ENCODE measurements around the gene SOAT2. TPM values are rescaled to one million over a fixed set of nuclear protein-coding genes. Genes with fewer than 3 reads are reported as not detected.

The SOAT2 gene, protein sequence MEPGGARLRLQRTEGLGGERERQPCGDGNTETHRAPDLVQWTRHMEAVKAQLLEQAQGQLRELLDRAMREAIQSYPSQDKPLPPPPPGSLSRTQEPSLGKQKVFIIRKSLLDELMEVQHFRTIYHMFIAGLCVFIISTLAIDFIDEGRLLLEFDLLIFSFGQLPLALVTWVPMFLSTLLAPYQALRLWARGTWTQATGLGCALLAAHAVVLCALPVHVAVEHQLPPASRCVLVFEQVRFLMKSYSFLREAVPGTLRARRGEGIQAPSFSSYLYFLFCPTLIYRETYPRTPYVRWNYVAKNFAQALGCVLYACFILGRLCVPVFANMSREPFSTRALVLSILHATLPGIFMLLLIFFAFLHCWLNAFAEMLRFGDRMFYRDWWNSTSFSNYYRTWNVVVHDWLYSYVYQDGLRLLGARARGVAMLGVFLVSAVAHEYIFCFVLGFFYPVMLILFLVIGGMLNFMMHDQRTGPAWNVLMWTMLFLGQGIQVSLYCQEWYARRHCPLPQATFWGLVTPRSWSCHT
- total RNA-seq (under 1 TPM; 0.26 to 0.42 TPM), polyA plus RNA-seq (under 1 TPM; 0.20 to 0.85 TPM)

DNA sequence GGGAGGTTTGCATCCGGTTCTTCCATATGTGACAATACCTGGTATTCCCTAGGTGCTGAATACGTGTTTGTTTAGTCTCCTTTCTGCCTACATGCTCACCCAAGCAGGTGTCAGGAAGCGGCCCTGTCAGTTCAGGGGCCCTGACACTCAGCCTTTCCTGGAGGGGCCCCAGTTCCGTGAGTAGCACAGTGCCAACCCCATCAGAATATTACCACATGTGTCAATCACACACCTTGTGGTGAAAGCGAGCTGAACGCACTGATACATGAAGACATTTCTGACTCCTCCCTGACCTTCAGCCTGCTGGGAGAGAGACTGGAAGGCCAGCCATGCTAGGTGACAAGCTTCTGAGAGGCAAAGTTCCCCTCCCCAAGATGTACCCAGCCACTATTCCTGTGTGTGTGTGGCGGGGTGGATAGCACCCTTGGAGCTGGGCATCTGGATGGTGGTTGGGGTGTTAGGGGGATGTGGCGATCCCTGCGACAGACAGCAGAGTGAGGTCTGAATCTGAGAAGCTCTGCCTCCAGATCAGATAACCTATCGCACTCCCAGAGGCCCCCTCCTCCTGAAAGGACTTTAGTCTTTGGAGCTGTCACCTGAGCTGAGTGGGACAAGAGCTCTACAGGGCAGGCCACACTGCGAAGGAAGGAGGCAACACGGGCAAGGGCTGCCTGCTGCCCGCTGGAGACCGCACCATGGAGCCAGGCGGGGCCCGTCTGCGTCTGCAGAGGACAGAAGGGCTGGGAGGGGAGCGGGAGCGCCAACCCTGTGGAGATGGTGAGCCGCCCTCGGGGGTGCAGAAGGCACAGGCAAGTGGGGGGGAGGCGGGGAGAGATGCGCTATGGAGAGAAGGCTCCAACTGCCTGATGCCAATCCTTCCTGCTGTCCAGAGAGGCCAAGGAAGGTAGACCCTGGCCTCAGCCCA, at the start of gene SOAT2:
TSS of gene SOAT2 (plus strand) at position 604 of the 925 bp plus-strand sequence. CDS start at position 696, 92 bp downstream.
- Mint-ChIP-seq H3K9me3 (no peaks in the 10 kb centered on the region), H3K4me1 (peaks cover 32 to 63% (median 44%) of the 10 kb centered on the region in 4 donors), H3K36me3 (peaks cover 0 to 2% of the 10 kb centered on the region in 2 donors), H3K27me3 (no peaks in the 10 kb centered on the region), H3K27ac (peak within 1 kb of the TSS; percentile 76 to 95 (median 86)), H3K4me3 (peak within 1 kb of the TSS; percentile 51 to 82 (median 72))
- CTCF ChIA-PET (ENCODE audit: partially characterized antibody), result interaction anchor here (0.5 to 14.7 kb wide), 15 partner anchors 11 to 218 kb away, joined by 3 to 511 read pairs (median 3); partner anchors contain the start of genes AAAS, EIF4B and SPRYD3
- DNase-seq, result peak; percentile 48 to 77 (median 58)
- Histone ChIP-seq H3K4me1 (ENCODE audit: insufficient read depth, low read length) (peaks cover 45% of the 10 kb centered on the region), H3K27ac (ENCODE audit: low read depth, low read length) (peak within 1 kb of the TSS; percentile 24), H3K36me3 (ENCODE audit: insufficient read depth, low read length) (no peaks in the 10 kb centered on the region), H3K4me3 (ENCODE audit: low read length in 2 of 2) (no peak within 1 kb of the TSS), H3K9me3 (ENCODE audit: control insufficient read depth in 1 of 2, low read length in 2 of 2) (no peaks in the 10 kb centered on the region), H3K27me3 (ENCODE audit: insufficient read depth, low read length) (no peaks in the 10 kb centered on the region)
- intact Hi-C loops (cut with micrococcal nuclease), result loop anchor here (1.0 kb wide), 1 partner anchor 37 kb away; no protein-coding TSS in a partner anchor
- POLR2A ChIA-PET (ENCODE audit: partially characterized antibody), result interaction anchor here (0.8 to 3.1 kb wide), 11 partner anchors 9 to 398 kb away, joined by 3 to 40 read pairs (median 4); partner anchors contain the start of genes CSAD, EIF4B, SPRYD3 and TARBP2

DNA sequence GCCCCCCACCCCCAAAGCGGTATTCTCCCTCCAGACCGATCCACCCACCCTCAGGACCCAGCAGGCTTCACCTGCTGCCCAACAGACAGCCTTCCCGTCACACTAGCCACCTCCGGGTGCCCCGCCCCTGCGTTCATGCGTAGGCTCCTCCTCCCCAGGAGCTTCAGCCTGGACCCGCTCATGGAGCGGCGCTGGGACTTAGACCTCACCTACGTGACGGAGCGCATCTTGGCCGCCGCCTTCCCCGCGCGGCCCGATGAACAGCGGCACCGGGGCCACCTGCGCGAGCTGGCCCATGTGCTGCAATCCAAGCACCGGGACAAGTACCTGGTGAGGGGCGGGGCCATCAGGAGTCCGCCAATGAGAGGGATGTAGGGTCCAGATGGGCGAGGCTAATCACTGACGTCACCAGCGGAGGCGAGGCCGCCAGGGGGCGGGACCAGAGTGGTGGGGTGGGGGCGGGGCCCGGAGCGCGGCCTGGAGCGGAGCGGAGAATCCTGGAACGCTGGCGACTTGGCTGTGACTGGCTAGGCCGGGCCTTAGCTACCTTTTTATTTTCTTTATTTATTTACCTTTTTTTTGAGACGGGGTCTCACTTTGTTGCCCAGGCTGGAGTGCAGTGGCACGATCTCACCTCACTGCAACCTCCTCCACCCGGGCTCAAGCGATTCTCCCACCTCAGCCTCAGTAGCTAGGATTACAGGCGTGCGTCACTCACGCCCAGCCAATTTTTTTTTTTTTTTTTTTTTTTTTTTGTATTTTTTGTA, 49.0 kb upstream of the SOAT2 start:
- DNase-seq, result peak; percentile 94 to 96 (median 94)
- no peaks in the 10 kb centered on the region for H3K36me3 ChIP-seq (ENCODE audit: insufficient read depth, low read length)
- H3K4me1 Mint-ChIP-seq, result peaks cover 4 to 18% (median 12%) of the 10 kb centered on the region in 4 donors
- no peaks in the 10 kb centered on the region for H3K27me3 Mint-ChIP-seq
- no peaks in the 10 kb centered on the region for H3K27me3 ChIP-seq (ENCODE audit: insufficient read depth, low read length)
- intact Hi-C loops (cut with micrococcal nuclease), result loop anchor here (1.0 to 5.0 kb wide), 3 partner anchors 43 to 241 kb away; partner anchors contain the start of genes CSAD, IGFBP6, PFDN5 and ZNF740
- no peaks in the 10 kb centered on the region for H3K9me3 Mint-ChIP-seq
- H3K36me3 Mint-ChIP-seq, result no peaks in the 10 kb centered on the region
- peak overlapping the region; percentile 62 for H3K27ac ChIP-seq (ENCODE audit: low read depth, low read length)
- H3K27ac Mint-ChIP-seq, result peak overlapping the region; percentile 80 to 98 (median 93)
- peak overlapping the region; percentile 76 to 87 for H3K4me3 ChIP-seq (ENCODE audit: low read length in 2 of 2)
- ChIA-PET CTCF (ENCODE audit: partially characterized antibody) (interaction anchor here (0.7 to 5.5 kb wide), 12 partner anchors 7 to 455 kb away, joined by 3 to 58 read pairs (median 4); partner anchors contain the start of genes SOAT2 and SPRYD3), POLR2A (ENCODE audit: partially characterized antibody) (interaction anchor here (0.9 to 3.4 kb wide), 9 partner anchors 8 to 447 kb away, joined by 3 to 8 read pairs (median 4); partner anchors contain the start of genes EIF4B, IGFBP6, SPRYD3 and TARBP2)
- no peaks in the 10 kb centered on the region for H3K9me3 ChIP-seq (ENCODE audit: control insufficient read depth in 1 of 2, low read length in 2 of 2)
- H3K4me3 Mint-ChIP-seq, result peak overlapping the region; percentile 88 to 95 (median 92)
- peaks cover 9% of the 10 kb centered on the region for H3K4me1 ChIP-seq (ENCODE audit: insufficient read depth, low read length)

DNA sequence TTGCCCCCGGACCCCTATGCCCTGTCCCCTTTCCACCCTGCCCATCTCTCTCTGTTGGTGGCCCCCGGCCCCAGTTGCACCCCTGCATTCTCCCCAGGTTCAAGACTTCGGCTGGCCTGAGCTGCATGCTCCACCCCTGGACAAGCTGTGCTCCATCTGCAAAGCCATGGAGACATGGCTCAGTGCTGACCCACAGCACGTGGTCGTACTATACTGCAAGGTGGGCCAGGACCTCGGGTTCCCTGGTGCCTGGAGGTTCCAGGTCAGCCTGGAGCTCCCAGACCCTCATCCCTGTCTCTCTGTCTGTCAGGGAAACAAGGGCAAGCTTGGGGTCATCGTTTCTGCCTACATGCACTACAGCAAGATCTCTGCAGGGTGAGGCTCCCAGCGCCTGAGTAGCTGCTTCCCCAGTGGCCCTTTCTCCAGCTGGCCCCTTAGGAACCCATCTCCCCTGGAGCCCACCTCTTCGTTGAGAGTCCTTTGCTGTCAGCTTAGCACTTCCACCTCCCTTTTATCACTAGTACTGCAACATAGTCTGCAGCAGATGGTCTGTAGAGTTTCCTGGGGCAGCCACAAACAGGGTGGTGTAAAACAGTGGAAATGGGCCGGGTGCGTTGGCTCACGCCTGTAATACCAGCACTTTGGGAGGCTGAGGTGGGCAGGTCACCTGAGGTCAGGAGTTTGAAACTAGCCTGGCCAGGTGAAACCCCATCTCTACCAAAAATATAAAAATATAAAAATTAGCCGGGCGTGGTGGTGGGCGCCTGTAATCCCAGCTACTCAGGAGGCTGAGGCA, 47.6 kb upstream of the SOAT2 start:
- H3K27ac Mint-ChIP-seq, result peak overlapping the region in 4 of 7 donors; percentile 47 to 80 (median 66)
- Histone ChIP-seq H3K4me3 (ENCODE audit: low read length in 2 of 2) (no peak overlapping the region), H3K27me3 (ENCODE audit: insufficient read depth, low read length) (no peaks in the 10 kb centered on the region), H3K36me3 (ENCODE audit: insufficient read depth, low read length) (no peaks in the 10 kb centered on the region), H3K27ac (ENCODE audit: low read depth, low read length) (no peak overlapping the region), H3K9me3 (ENCODE audit: control insufficient read depth in 1 of 2, low read length in 2 of 2) (no peaks in the 10 kb centered on the region), H3K4me1 (ENCODE audit: insufficient read depth, low read length) (peaks cover 9% of the 10 kb centered on the region)
- peaks cover 4 to 18% (median 12%) of the 10 kb centered on the region in 4 donors for H3K4me1 Mint-ChIP-seq
- intact Hi-C loops (cut with micrococcal nuclease), result loop anchor here (2.0 kb wide), 1 partner anchor 239 kb away; the partner anchor contains the start of gene PFDN5
- no peaks in the 10 kb centered on the region for H3K36me3 Mint-ChIP-seq
- H3K4me3 Mint-ChIP-seq, result peak overlapping the region in 5 of 8 donors; percentile 20 to 67 (median 43)
- no peaks in the 10 kb centered on the region for H3K27me3 Mint-ChIP-seq
- POLR2A ChIA-PET (ENCODE audit: partially characterized antibody), result interaction anchor here (1.4 to 3.4 kb wide), 4 partner anchors 9 to 50 kb away, joined by 4 to 9 read pairs (median 6); partner anchors contain the start of genes EIF4B, IGFBP6 and SPRYD3
- no peaks in the 10 kb centered on the region for H3K9me3 Mint-ChIP-seq
- peak in 1 of 5 donors; percentile 41 for DNase-seq
- CTCF ChIA-PET (ENCODE audit: partially characterized antibody), result interaction anchor here (0.7 to 5.5 kb wide), 5 partner anchors 9 to 43 kb away, joined by 3 to 58 read pairs (median 10); no protein-coding TSS in a partner anchor

DNA sequence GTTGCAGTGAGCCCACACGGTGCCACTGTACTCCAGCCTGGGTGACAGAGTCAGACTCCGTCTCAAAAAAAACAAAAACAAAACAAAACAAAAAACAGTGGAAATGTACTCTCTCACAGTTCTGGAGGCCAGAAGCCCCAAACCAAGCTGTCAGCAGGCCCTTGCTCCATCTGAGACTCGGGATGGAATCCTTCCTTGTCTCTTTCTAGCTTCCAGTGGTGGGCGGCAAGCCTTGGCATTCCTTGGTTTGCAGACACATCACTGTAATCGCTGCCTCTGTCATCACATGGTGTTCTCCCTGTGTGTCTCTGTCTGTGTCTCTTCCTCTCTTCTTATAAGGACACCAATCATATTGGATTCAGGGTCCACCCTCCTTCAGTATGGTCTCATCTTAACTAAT, 47.0 kb upstream of the SOAT2 start:
- Mint-ChIP-seq H3K9me3 (no peaks in the 10 kb centered on the region), H3K4me3 (peak overlapping the region in 2 of 8 donors; percentile 21 to 46), H3K36me3 (no peaks in the 10 kb centered on the region), H3K27ac (peak overlapping the region in 1 of 7 donors; percentile 6), H3K4me1 (peaks cover 4 to 15% (median 12%) of the 10 kb centered on the region in 4 donors), H3K27me3 (no peaks in the 10 kb centered on the region)
- H3K27ac ChIP-seq (ENCODE audit: low read depth, low read length), result no peak overlapping the region
- CTCF ChIA-PET (ENCODE audit: partially characterized antibody), result interaction anchor here (0.7 to 5.5 kb wide), 3 partner anchors 10 to 43 kb away, joined by 3 to 58 read pairs (median 14); no protein-coding TSS in a partner anchor
- POLR2A ChIA-PET (ENCODE audit: partially characterized antibody), result interaction anchor here (0.6 to 1.6 kb wide), 3 partner anchors 9 to 42 kb away, joined by 3 to 9 read pairs (median 5); partner anchors contain the start of gene IGFBP6
- no peak overlapping the region for H3K4me3 ChIP-seq (ENCODE audit: low read length in 2 of 2)
- no peaks in the 10 kb centered on the region for H3K36me3 ChIP-seq (ENCODE audit: insufficient read depth, low read length)
- intact Hi-C loops (cut with micrococcal nuclease), result no loop called here
- H3K27me3 ChIP-seq (ENCODE audit: insufficient read depth, low read length), result no peaks in the 10 kb centered on the region
- H3K9me3 ChIP-seq (ENCODE audit: control insufficient read depth in 1 of 2, low read length in 2 of 2), result no peaks in the 10 kb centered on the region
- no peak for DNase-seq
- peaks cover 9% of the 10 kb centered on the region for H3K4me1 ChIP-seq (ENCODE audit: insufficient read depth, low read length)

DNA sequence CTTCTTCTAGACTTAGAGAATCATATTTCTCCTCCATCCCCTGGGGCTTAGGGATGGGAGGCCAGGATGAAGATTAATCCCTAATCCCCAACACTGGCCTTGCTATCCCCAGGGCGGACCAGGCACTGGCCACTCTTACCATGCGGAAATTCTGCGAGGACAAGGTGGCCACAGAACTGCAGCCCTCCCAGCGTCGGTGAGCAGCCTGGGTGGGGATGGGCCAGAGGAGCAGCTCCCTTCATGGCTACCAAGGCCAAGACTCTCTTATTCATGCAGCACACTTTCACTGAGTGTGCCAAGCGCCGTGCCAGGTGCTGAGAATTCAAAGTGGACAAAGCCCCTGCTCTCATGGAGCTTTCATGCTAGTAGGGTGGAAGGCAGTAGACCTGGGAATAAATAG, 46.4 kb upstream of the SOAT2 start:
- Histone ChIP-seq H3K36me3 (ENCODE audit: insufficient read depth, low read length) (no peaks in the 10 kb centered on the region), H3K27ac (ENCODE audit: low read depth, low read length) (no peak overlapping the region), H3K9me3 (ENCODE audit: control insufficient read depth in 1 of 2, low read length in 2 of 2) (no peaks in the 10 kb centered on the region), H3K27me3 (ENCODE audit: insufficient read depth, low read length) (no peaks in the 10 kb centered on the region), H3K4me1 (ENCODE audit: insufficient read depth, low read length) (peaks cover 9% of the 10 kb centered on the region), H3K4me3 (ENCODE audit: low read length in 2 of 2) (no peak overlapping the region)
- Mint-ChIP-seq H3K4me1 (peaks cover 4 to 14% (median 12%) of the 10 kb centered on the region in 4 donors), H3K4me3 (peak overlapping the region in 1 of 8 donors; percentile 46), H3K9me3 (no peaks in the 10 kb centered on the region), H3K36me3 (no peaks in the 10 kb centered on the region), H3K27ac (peak overlapping the region in 1 of 7 donors; percentile 48), H3K27me3 (no peaks in the 10 kb centered on the region)
- ChIA-PET CTCF (ENCODE audit: partially characterized antibody) (interaction anchor here (0.9 to 5.5 kb wide), 2 partner anchors 10 to 36 kb away, joined by 3 to 58 read pairs; no protein-coding TSS in a partner anchor), POLR2A (ENCODE audit: partially characterized antibody) (interaction anchor here (0.6 to 1.3 kb wide), 2 partner anchors 22 to 29 kb away, joined by 3 to 7 read pairs; partner anchors contain the start of gene SPRYD3)
- intact Hi-C loops (cut with micrococcal nuclease), result no loop called here
- DNase-seq, result no peak
